Ovary (tissue), 9 donors: Measurements from ENCODE around the gene CD300A. TPM values are rescaled to one million over a fixed set of nuclear protein-coding genes. Genes with fewer than 3 reads are reported as not detected.

ENCODE experiments used
- DNase-seq, 5 donors: peaks; one replicate each; pipeline ENCODE4 v3.0.0-alpha.2; 2019 to 2020
- H3K27ac ChIP-seq, 2 donors: fragments of 200-600 bp; one replicate each; pipeline versions ENCODE4 v1.5.1 to v1.8.0; 2019 to 2022
- H3K27me3 ChIP-seq: fragments of 200-600 bp; one replicate; pipeline ENCODE4 v1.8.0; 2022
- H3K36me3 ChIP-seq: fragments of 200-600 bp; sonication (generic); one replicate; pipeline ENCODE4 v1.5.1; 2019
- H3K4me1 ChIP-seq: one replicate; pipeline ENCODE4 v1.8.1; 2013; ENCODE audit warnings: mild to moderate bottlenecking, moderate library complexity; ENCODE audit not compliant: insufficient read depth
- H3K4me3 ChIP-seq: fragments of 200-600 bp; sonication (generic); one replicate; pipeline ENCODE4 v1.5.1; 2017
- H3K9me3 ChIP-seq, 2 donors: fragments of 200-600 bp in 1 of 2; sonication (generic) in 1 of 2; one replicate each; pipeline versions ENCODE4 v1.5.1 to v1.8.1; 2013 to 2019; ENCODE audit warnings: mild to moderate bottlenecking in 1 of 2, moderate library complexity in 1 of 2
- EP300 ChIP-seq: sonication (generic); formaldehyde crosslinking; IDR thresholded peaks from one replicate; pipeline ENCODE4 v1.6.1; 2017; ENCODE audit warnings: antibody characterized with exemption
- POLR2A ChIP-seq: fragments of 450-650 bp; IDR thresholded peaks from one replicate; pipeline ENCODE4 v1.6.1; 2017; ENCODE audit warnings: antibody characterized with exemption, mild to moderate bottlenecking, moderate library complexity
- whole genome bisulfite sequencing, 3 donors: extraction: QIAGEN DNeasy Blood & Tissue Kit in 1 of 3; methylation state at CpG; one replicate each; pipeline versions ENCODE4 v1.1.5 to v1.1.7; 2013 to 2017; 5-methylcytosine and 5-hydroxymethylcytosine counted together
- intact Hi-C, 4 donors: fragments of 100-400 bp; cut with DNase I; formaldehyde crosslinking; loops; one replicate each; pipeline versions ENCODE4 v1.11.0 to v1.15.1; 2022 to 2023
- polyA plus RNA-seq, 2 donors: library from polyadenylated mRNA; stranded (reverse); fragments of 200-250 nt in 1 of 2; fragments of 350-450 nt in 1 of 2; fragmentation: Illumina TruSeq in 1 of 2; extraction: RNeasy Lipid Tissue Mini Kit (QIAGEN cat#74804) in 1 of 2; gene quantifications; one replicate each; pipeline ENCODE4 v1.2.3, GENCODE V29; 2013 to 2014
- total RNA-seq, 7 donors: library from RNA; depleted of rRNA in 2 of 7; stranded (reverse); fragments of >200 nt in 2 of 7; fragmentation: NEBNext Ultra II Directional in 3 of 7; extraction: Animal tissue kit (Norgen Biotek cat#: 25700) in 3 of 7; gene quantifications; one replicate each; pipeline versions ENCODE4 v1.1.0 to v1.2.4, GENCODE V29; 2016 to 2023
- TF ChIP-seq, protein P1 (sequence below), 3 donors: fragments of 450-650 bp in 2 of 3; fragments of 200-600 bp in 1 of 3; IDR thresholded peaks; one replicate each; pipeline versions ENCODE4 v1.5.1 to v1.8.0; 2016 to 2022; ENCODE audit warnings: antibody characterized with exemption in 3 of 3, mild to moderate bottlenecking in 1 of 3
- donor health status: DM: no; HTN: no; CAD: no; lungs with moderate emphysema.
- donor health status: DM: no; HTN: no; CAD: no.
- donor health status: Bipolar disorder and iron deficiency.
- donor health status: DM: yes; HTN: yes; CAD: no.
- donor health status: DM: no; HTN: no; CAD: no.
- donor health status: DM: yes; HTN: yes; CAD: no.

CD300A gene
- total and polyA plus RNA-seq, 9 donors = 1.4 to 5.5 (median 2.1) TPM

GRCh38 chr17:74520790-74521480 is 54.5 kb downstream of the CD300A start:
- TF ChIP-seq, protein P1, sequence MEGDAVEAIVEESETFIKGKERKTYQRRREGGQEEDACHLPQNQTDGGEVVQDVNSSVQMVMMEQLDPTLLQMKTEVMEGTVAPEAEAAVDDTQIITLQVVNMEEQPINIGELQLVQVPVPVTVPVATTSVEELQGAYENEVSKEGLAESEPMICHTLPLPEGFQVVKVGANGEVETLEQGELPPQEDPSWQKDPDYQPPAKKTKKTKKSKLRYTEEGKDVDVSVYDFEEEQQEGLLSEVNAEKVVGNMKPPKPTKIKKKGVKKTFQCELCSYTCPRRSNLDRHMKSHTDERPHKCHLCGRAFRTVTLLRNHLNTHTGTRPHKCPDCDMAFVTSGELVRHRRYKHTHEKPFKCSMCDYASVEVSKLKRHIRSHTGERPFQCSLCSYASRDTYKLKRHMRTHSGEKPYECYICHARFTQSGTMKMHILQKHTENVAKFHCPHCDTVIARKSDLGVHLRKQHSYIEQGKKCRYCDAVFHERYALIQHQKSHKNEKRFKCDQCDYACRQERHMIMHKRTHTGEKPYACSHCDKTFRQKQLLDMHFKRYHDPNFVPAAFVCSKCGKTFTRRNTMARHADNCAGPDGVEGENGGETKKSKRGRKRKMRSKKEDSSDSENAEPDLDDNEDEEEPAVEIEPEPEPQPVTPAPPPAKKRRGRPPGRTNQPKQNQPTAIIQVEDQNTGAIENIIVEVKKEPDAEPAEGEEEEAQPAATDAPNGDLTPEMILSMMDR (IDR thresholded peaks at IDR 0.05) = no peak
- TF ChIP-seq POLR2A (no peak), EP300 (no peak)
- Histone ChIP-seq H3K27ac (no peak overlapping the region), H3K9me3 (no peaks in the 10 kb centered on the region), H3K27me3 (no peaks in the 10 kb centered on the region), H3K36me3 (no peaks in the 10 kb centered on the region), H3K4me1 (no peaks in the 10 kb centered on the region), H3K4me3 (no peak overlapping the region)
- WGBS, 3 donors = 85 to 86% (median 85%) methylated on average over 21 of the region's 21 CpGs
- intact Hi-C loops = no loop called here
- no peak for DNase-seq

- Histone ChIP-seq H3K9me3 (no peaks in the 10 kb centered on the region), H3K36me3 (no peaks in the 10 kb centered on the region), H3K27ac (no peak overlapping the region), H3K4me3 (no peak overlapping the region), H3K27me3 (no peaks in the 10 kb centered on the region), H3K4me1 (no peaks in the 10 kb centered on the region)
- no peak for DNase-seq
- intact Hi-C loops = no loop called here
- 79 to 89% (median 82%) methylated on average over 9 of the region's 9 CpGs for WGBS, 3 donors
- TF ChIP-seq POLR2A (no peak), EP300 (no peak)
- TF ChIP-seq, protein P1 (IDR thresholded peaks at IDR 0.05) = no peak
Observed at GRCh38 chr17:74521701-74522201, 55.3 kb downstream of the CD300A start.

DNA sequence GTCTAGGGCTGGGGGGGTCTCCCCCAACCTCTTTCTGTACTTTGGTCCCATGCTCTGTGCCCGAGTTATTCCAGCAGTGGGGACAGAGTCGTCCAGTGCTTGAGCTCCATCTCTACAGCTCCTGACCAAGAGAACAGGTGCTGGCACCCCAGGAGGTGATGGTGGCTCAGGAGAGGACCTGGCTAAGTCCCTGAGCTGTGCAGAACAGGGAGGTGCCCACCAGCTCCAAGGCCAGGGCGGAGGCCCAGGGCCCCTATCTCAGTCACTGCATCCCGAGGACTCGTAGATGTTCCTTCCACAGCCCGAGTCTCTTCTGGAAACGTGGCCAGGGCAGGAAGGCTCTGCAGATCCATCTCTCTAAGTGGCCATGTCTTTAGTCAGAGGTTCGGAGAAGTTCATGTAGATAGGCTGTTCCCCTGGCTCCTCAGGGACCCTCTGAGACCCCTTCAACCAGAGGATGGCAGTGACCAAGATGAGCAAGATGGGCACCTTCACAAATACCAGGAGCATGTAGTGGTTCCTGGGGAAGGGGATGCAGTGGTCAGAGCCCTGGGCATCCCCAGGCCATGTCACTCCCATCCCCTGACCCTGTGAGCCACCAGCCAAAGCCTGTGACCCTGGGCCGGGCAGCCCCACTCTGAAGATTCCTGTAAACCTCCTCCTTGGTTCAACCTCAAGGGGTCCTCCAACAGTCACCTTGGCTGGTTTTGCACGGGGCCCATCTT is 56.1 kb downstream of the CD300A start:
- intact Hi-C loops = no loop called here
- no peaks in the 10 kb centered on the region for H3K27me3 ChIP-seq
- DNase-seq = no peak
- no peak for TF ChIP-seq EP300
- no peak for TF ChIP-seq POLR2A
- TF ChIP-seq, protein P1 (IDR thresholded peaks at IDR 0.05) = no peak
- H3K36me3 ChIP-seq = no peaks in the 10 kb centered on the region
- H3K4me3 ChIP-seq = no peak overlapping the region
- H3K9me3 ChIP-seq = no peaks in the 10 kb centered on the region
- 75 to 80% (median 77%) methylated on average over 10 of the region's 10 CpGs for WGBS, 3 donors
- no peak overlapping the region for H3K27ac ChIP-seq
- no peaks in the 10 kb centered on the region for H3K4me1 ChIP-seq

GRCh38 chr17:74523308-74523707 is 56.9 kb downstream of the CD300A start:
- WGBS, 3 donors = 80 to 89% (median 88%) methylated on average over 3 of the region's 3 CpGs
- DNase-seq = no peak

More at GRCh38 chr17:74523308-74523707, 56.9 kb downstream of the CD300A start:
- H3K4me3 ChIP-seq = no peak overlapping the region
- no peaks in the 10 kb centered on the region for H3K36me3 ChIP-seq
- intact Hi-C loops = no loop called here
- TF ChIP-seq EP300 (no peak), POLR2A (no peak)
- TF ChIP-seq, protein P1 (IDR thresholded peaks at IDR 0.05) = no peak
- H3K4me1 ChIP-seq = no peaks in the 10 kb centered on the region
- H3K27me3 ChIP-seq = no peaks in the 10 kb centered on the region
- H3K27ac ChIP-seq = no peak overlapping the region
- no peaks in the 10 kb centered on the region for H3K9me3 ChIP-seq
